Activated T-helper 1 cell treated with anti-CD3 and anti-CD28 coated beads, Interleukin-2, amount 50 U/mL, for 16 hours (primary cell): ENCODE measurements around the gene MACROD1.
"Not testable (repeated sequence)": the region's sequence is repeated elsewhere in the genome, so short reads cannot be mapped to it uniquely, and the experiment has no call there.

Source experiments
- DNase-seq, 2 donors: peaks; one replicate each; pipeline ENCODE4 v3.0.0-alpha.2; 2020; ENCODE audit warnings: low read depth in 1 of 2, low spot score in 1 of 2

MACROD1 gene

GRCh38 chr11:64059339-64060140 lies 106.4 kb downstream of the MACROD1 start:
- DNase-seq = no peak

- DNase-seq = no peak
Observed at GRCh38 chr11:64058494-64058893, 107.4 kb downstream of the MACROD1 start.

GRCh38 chr11:64057890-64058289 lies 108.0 kb downstream of the MACROD1 start:
- DNase-seq = no peak

- DNase-seq = no peak
Observed at GRCh38 chr11:64056861-64057260, 109.1 kb downstream of the MACROD1 start.

- no peak for DNase-seq
Observed at GRCh38 chr11:64056213-64056785, 109.6 kb downstream of the MACROD1 start.

- no peak for DNase-seq
Observed at GRCh38 chr11:64055077-64055476, 110.8 kb downstream of the MACROD1 start.

GRCh38 chr11:64053699-64054098 lies 112.2 kb downstream of the MACROD1 start:
- DNase-seq = no peak

- DNase-seq = no peak
Observed at GRCh38 chr11:64052938-64053622, 112.8 kb downstream of the MACROD1 start.

GRCh38 chr11:64052436-64052835 lies 113.5 kb downstream of the MACROD1 start:
- DNase-seq = no peak

GRCh38 chr11:64051297-64051696 lies 114.6 kb downstream of the MACROD1 start:
- DNase-seq = no peak

GRCh38 chr11:64049509-64049908 lies 116.4 kb downstream of the MACROD1 start:
- DNase-seq = no peak

GRCh38 chr11:64048042-64048854 lies 117.7 kb downstream of the MACROD1 start:
- no peak for DNase-seq

GRCh38 chr11:64047373-64047772 lies 118.5 kb downstream of the MACROD1 start:
- not testable (repeated sequence) for DNase-seq

GRCh38 chr11:64045700-64046099 lies 120.2 kb downstream of the MACROD1 start:
- no peak for DNase-seq

GRCh38 chr11:64044730-64045393 lies 121.1 kb downstream of the MACROD1 start:
- DNase-seq = no peak

GRCh38 chr11:64043545-64043944 lies 122.4 kb downstream of the MACROD1 start:
- no peak for DNase-seq

- no peak for DNase-seq
Observed at GRCh38 chr11:64042301-64042700, 123.6 kb downstream of the MACROD1 start.

- no peak for DNase-seq
Observed at GRCh38 chr11:64041846-64042245, 124.1 kb downstream of the MACROD1 start.

- no peak for DNase-seq
Observed at GRCh38 chr11:64040684-64041322, 125.1 kb downstream of the MACROD1 start.

GRCh38 chr11:64039012-64039665 lies 126.8 kb downstream of the MACROD1 start:
- no peak for DNase-seq
